GM12874 (cell line): ENCODE data around the gene ZFP36.

Source experiments
- CTCF ChIP-seq: IDR thresholded peaks from 2 replicates; pipeline ENCODE4 v1.5.1; 2011; ENCODE audit warnings: low read depth, mild to moderate bottlenecking, control low read depth, low read length, moderate library complexity; ENCODE audit not compliant: insufficient read depth

ZFP36 gene

GRCh38 chr19:39369200-39369599 lies 37.4 kb upstream of the ZFP36 start:
- TF ChIP-seq CTCF = no peak

GRCh38 chr19:39370735-39371134 lies 35.9 kb upstream of the ZFP36 start:
- TF ChIP-seq CTCF = no peak

GRCh38 chr19:39372047-39372802 lies 34.4 kb upstream of the ZFP36 start:
- TF ChIP-seq CTCF = no peak

- no peak for TF ChIP-seq CTCF
Observed at GRCh38 chr19:39372941-39373340, 33.7 kb upstream of the ZFP36 start.

- no peak for TF ChIP-seq CTCF
Observed at GRCh38 chr19:39375929-39376328, 30.7 kb upstream of the ZFP36 start.

GRCh38 chr19:39377373-39378362 lies 29.0 kb upstream of the ZFP36 start:
- TF ChIP-seq CTCF = no peak

GRCh38 chr19:39379865-39380396 lies 26.7 kb upstream of the ZFP36 start:
- no peak for TF ChIP-seq CTCF
